A549 (cell line): ENCODE measurements around the gene TLCD5. TPM values are rescaled to one million over a fixed set of nuclear protein-coding genes. Genes with fewer than 3 reads are reported as not detected.

Source experiments
- BHLHE40 ChIP-seq: IDR thresholded peaks from 2 replicates; pipeline ENCODE4 v1.6.1; 2012; ENCODE audit warnings: low read depth, low read length, inconsistent platforms
- CBX8 ChIP-seq: fragments of 200-600 bp; sonication (generic); IDR thresholded peaks from 2 replicates; pipeline ENCODE4 v1.6.1; 2016
- CEBPB ChIP-seq, 2 experiments: fragments of >200 bp in 1 of 2; sonication (Bioruptor Twin) in 1 of 2; formaldehyde crosslinking in 1 of 2; IDR thresholded peaks; 2 replicates each; pipeline ENCODE4 v1.6.1; 2012 to 2016
- CHD4 ChIP-seq: fragments of 200-600 bp; sonication (generic); IDR thresholded peaks from 2 replicates; pipeline ENCODE4 v1.6.1; 2016; ENCODE audit warnings: antibody characterized with exemption, mild to moderate bottlenecking, borderline replicate concordance
- EHF ChIP-seq: fragments of 250-450 bp; sonication (Bioruptor Pico); IDR thresholded peaks from 2 replicates; pipeline ENCODE4 v1.5.0; 2020; ENCODE audit warnings: mild to moderate bottlenecking
- FOXS1 ChIP-seq: fragments of 250-450 bp; sonication (Bioruptor Pico); IDR thresholded peaks from 2 replicates; pipeline ENCODE4 v1.5.0; 2020; ENCODE audit warnings: mild to moderate bottlenecking, moderate library complexity
- HEYL ChIP-seq: fragments of 250-450 bp; sonication (Bioruptor Pico); IDR thresholded peaks from 2 replicates; pipeline ENCODE4 v1.8.0; 2021; ENCODE audit warnings: mild to moderate bottlenecking, moderate library complexity
- HOXA7 ChIP-seq: fragments of 250-450 bp; sonication (Bioruptor Pico); IDR thresholded peaks from 2 replicates; pipeline ENCODE4 v1.5.0; 2020; ENCODE audit warnings: mild to moderate bottlenecking, moderate library complexity
- JUNB ChIP-seq: fragments of >200 bp; sonication (Bioruptor Twin); formaldehyde crosslinking; IDR thresholded peaks from 2 replicates; pipeline ENCODE4 v1.6.1; 2016
- KDM5A ChIP-seq: fragments of 200-600 bp; sonication (generic); IDR thresholded peaks from 2 replicates; pipeline ENCODE4 v1.6.1; 2016; ENCODE audit warnings: antibody characterized with exemption, mild to moderate bottlenecking
- MAFK ChIP-seq: fragments of 450-650 bp; IDR thresholded peaks from 2 replicates; pipeline ENCODE4 v1.6.1; 2014; ENCODE audit not compliant: partially characterized antibody
- MAZ ChIP-seq: fragments of 150-350 bp; IDR thresholded peaks from 2 replicates; pipeline ENCODE4 v1.6.1; 2014; ENCODE audit warnings: antibody characterized with exemption, low read depth, low read length, borderline replicate concordance
- NFE2L2 ChIP-seq: fragments of 150-350 bp; conservative IDR thresholded peaks from 2 replicates; pipeline ENCODE4 v1.6.1; 2014; ENCODE audit warnings: low read length
- NPAS2 ChIP-seq: fragments of 250-450 bp; sonication (Bioruptor Pico); IDR thresholded peaks from 2 replicates; pipeline ENCODE4 v1.8.0; 2022; ENCODE audit warnings: mild to moderate bottlenecking, moderate library complexity, borderline replicate concordance
- NR3C1 ChIP-seq: fragments of >200 bp; sonication (Bioruptor Twin); formaldehyde crosslinking; IDR thresholded peaks from 3 replicates; pipeline ENCODE4 v1.6.1; 2017
- RNF2 ChIP-seq: fragments of 200-600 bp; sonication (generic); IDR thresholded peaks from 2 replicates; pipeline ENCODE4 v1.6.1; 2016; ENCODE audit warnings: low read depth, mild to moderate bottlenecking, antibody characterized with exemption, moderate library complexity, borderline replicate concordance
- SMC3 ChIP-seq: fragments of >200 bp; sonication (Bioruptor Twin); formaldehyde crosslinking; IDR thresholded peaks from 3 replicates; pipeline ENCODE4 v1.6.1; 2018; ENCODE audit warnings: inconsistent platforms
- SREBF2 ChIP-seq: fragments of 450-650 bp; IDR thresholded peaks from 2 replicates; pipeline ENCODE4 v1.6.1; 2014; ENCODE audit warnings: mild to moderate bottlenecking, moderate library complexity
- TFCP2L1 ChIP-seq: fragments of 250-450 bp; sonication (Bioruptor Pico); IDR thresholded peaks from 2 replicates; pipeline ENCODE4 v1.5.0; 2021; ENCODE audit warnings: mild to moderate bottlenecking
- ZFP36 ChIP-seq: fragments of 450-650 bp; IDR thresholded peaks from 2 replicates; pipeline ENCODE4 v1.6.1; 2014; ENCODE audit warnings: borderline replicate concordance; ENCODE audit not compliant: partially characterized antibody
- polyA plus RNA-seq, 4 experiments: library from polyadenylated mRNA; depleted of rRNA in 3 of 4; stranded (reverse); fragments of >200 nt; fragmentation: RNase III in 1 of 4; extraction: RNeasy Plus Mini Kit Qiagen cat#74134 plus additional on column Dnase treatment in 1 of 4; gene quantifications; 2 replicates in 3 of 4; 3 replicates in 1 of 4; pipeline ENCODE4 v1.2.3, GENCODE V29; 2011 to 2017
- TF ChIP-seq, protein P1 (sequence below): fragments of 250-450 bp; sonication (Bioruptor Pico); IDR thresholded peaks from 2 replicates; pipeline ENCODE4 v1.5.0; 2020; ENCODE audit warnings: low read depth, mild to moderate bottlenecking, moderate library complexity
- TF ChIP-seq, protein P2 (sequence below): fragments of 250-450 bp; sonication (Bioruptor Pico); IDR thresholded peaks from 2 replicates; pipeline ENCODE4 v1.5.0; 2021; ENCODE audit warnings: mild to moderate bottlenecking, moderate library complexity, borderline replicate concordance
- TF ChIP-seq, protein P3 (sequence below): fragments of 150-350 bp; IDR thresholded peaks from 2 replicates; pipeline ENCODE4 v1.6.1; 2014; ENCODE audit warnings: low read depth, mild to moderate bottlenecking, low read length
- TF ChIP-seq, protein P4 (sequence below): fragments of >200 bp; sonication (Bioruptor Twin); formaldehyde crosslinking; IDR thresholded peaks from 3 replicates; pipeline ENCODE4 v1.6.1; 2016

The TLCD5 gene
- polyA plus RNA-seq, 2 of the 4 experiments (the other 2 are of a cell fraction), result 5.8 to 12.9 TPM

DNA sequence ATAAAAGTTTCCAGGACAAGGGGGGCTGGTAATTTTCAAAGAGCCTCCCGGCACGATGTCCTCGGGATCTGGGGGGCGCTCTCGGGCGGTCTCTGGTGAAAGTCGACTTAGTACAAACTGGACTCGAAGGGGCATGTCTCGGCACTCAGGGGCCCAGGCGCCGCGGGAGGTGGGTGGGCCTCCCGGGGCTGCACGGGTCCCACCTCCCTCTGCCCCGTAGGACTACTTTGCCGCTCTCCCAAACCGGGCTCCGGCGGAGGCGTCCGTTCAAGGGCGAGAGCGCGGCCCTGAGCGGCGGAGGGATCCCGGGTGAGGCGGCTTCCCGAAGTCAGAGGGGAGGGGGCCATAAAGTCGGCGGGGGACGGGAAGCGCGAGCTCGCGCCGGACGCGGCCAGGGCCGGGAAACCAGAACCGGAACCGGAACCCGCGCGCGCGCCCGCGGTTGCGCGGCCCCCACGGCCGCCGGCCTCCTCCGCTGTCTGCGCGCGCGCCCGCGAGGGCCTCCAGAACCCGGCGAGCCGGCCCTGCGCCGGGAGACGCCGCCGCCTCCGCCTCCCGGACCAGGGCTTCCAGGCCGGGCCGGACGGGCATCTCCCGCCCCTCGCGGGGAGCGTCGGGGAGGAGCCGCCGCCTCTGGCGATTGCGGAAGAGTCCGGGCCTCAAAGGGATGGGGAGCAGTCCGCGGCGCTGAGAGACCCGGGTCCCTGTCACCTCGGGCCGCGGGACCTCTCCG is 11.0 kb downstream of the TLCD5 start, which contains the start of gene ARHGEF12 (continued):
- TF ChIP-seq, protein P1, sequence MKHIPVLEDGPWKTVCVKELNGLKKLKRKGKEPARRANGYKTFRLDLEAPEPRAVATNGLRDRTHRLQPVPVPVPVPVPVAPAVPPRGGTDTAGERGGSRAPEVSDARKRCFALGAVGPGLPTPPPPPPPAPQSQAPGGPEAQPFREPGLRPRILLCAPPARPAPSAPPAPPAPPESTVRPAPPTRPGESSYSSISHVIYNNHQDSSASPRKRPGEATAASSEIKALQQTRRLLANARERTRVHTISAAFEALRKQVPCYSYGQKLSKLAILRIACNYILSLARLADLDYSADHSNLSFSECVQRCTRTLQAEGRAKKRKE, result 0 out of 2 replicates have a peak, but pooled peaks have one; percentile 41
- TF ChIP-seq JUNB (no peak), NFE2L2 (no peak), SREBF2 (no peak), EHF (CRISPR knock-in tag) (0 out of 2 replicates have a peak, but pooled peaks have one; percentile 35), TFCP2L1 (CRISPR knock-in tag) (no peak), RNF2 (no peak), ZFP36 (no peak), FOXS1 (CRISPR knock-in tag) (no peak), NR3C1 (no peak), NPAS2 (no peak), HEYL (CRISPR knock-in tag) (no peak), SMC3 (no peak; the same call in 2 of the 3 replicates), CEBPB (IDR thresholded peaks at IDR 0.05) (no peak), BHLHE40 (no peak), MAZ (0 out of 2 replicates have a peak, but pooled peaks have one; percentile 74), CHD4 (no peak), HOXA7 (CRISPR knock-in tag) (no peak), MAFK (no peak), KDM5A (no peak), CBX8 (no peak)
- TF ChIP-seq, protein P2, sequence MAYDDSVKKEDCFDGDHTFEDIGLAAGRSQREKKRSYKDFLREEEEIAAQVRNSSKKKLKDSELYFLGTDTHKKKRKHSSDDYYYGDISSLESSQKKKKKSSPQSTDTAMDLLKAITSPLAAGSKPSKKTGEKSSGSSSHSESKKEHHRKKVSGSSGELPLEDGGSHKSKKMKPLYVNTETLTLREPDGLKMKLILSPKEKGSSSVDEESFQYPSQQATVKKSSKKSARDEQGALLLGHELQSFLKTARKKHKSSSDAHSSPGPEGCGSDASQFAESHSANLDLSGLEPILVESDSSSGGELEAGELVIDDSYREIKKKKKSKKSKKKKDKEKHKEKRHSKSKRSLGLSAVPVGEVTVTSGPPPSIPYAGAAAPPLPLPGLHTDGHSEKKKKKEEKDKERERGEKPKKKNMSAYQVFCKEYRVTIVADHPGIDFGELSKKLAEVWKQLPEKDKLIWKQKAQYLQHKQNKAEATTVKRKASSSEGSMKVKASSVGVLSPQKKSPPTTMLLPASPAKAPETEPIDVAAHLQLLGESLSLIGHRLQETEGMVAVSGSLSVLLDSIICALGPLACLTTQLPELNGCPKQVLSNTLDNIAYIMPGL (CRISPR knock-in tag), result peak; percentile 70; the same call in 1 of the 2 replicates
- TF ChIP-seq, protein P3, sequence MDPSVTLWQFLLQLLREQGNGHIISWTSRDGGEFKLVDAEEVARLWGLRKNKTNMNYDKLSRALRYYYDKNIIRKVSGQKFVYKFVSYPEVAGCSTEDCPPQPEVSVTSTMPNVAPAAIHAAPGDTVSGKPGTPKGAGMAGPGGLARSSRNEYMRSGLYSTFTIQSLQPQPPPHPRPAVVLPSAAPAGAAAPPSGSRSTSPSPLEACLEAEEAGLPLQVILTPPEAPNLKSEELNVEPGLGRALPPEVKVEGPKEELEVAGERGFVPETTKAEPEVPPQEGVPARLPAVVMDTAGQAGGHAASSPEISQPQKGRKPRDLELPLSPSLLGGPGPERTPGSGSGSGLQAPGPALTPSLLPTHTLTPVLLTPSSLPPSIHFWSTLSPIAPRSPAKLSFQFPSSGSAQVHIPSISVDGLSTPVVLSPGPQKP, result no peak
- TF ChIP-seq, protein P4, sequence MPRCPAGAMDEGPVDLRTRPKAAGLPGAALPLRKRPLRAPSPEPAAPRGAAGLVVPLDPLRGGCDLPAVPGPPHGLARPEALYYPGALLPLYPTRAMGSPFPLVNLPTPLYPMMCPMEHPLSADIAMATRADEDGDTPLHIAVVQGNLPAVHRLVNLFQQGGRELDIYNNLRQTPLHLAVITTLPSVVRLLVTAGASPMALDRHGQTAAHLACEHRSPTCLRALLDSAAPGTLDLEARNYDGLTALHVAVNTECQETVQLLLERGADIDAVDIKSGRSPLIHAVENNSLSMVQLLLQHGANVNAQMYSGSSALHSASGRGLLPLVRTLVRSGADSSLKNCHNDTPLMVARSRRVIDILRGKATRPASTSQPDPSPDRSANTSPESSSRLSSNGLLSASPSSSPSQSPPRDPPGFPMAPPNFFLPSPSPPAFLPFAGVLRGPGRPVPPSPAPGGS, result peak; percentile 32; the same call in 1 of the 3 replicates
